Measurements from ENCODE around the gene SYNCRIP.
"Not testable (repeated sequence)": the region's sequence is repeated elsewhere in the genome, so short reads cannot be mapped to it uniquely, and the experiment has no call there.

DNA sequence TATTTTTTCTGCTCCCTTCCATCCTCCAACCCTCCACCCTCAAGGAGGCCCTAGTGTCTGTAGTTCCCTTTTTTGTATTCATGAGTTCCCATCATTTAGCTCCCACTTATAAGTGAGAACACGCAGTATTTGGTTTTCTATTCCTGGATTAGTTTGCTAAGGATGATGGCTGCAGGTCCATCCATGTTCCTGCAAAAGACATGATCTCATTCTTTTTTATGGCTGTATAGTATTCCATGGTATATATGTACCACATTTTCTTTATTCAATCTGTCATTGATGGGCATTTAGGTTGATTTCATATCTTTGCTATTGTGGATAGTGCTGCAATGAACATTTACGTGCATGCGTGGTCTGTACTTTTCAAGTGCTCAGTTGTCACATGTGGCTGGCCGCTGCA is 39.2 kb upstream of the SYNCRIP start:
- not testable (repeated sequence) for TF ChIP-seq POLR2A (IDR thresholded peaks at IDR 0.05)
- TF ChIP-seq, protein P1, sequence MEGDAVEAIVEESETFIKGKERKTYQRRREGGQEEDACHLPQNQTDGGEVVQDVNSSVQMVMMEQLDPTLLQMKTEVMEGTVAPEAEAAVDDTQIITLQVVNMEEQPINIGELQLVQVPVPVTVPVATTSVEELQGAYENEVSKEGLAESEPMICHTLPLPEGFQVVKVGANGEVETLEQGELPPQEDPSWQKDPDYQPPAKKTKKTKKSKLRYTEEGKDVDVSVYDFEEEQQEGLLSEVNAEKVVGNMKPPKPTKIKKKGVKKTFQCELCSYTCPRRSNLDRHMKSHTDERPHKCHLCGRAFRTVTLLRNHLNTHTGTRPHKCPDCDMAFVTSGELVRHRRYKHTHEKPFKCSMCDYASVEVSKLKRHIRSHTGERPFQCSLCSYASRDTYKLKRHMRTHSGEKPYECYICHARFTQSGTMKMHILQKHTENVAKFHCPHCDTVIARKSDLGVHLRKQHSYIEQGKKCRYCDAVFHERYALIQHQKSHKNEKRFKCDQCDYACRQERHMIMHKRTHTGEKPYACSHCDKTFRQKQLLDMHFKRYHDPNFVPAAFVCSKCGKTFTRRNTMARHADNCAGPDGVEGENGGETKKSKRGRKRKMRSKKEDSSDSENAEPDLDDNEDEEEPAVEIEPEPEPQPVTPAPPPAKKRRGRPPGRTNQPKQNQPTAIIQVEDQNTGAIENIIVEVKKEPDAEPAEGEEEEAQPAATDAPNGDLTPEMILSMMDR (IDR thresholded peaks at IDR 0.05): not testable (repeated sequence)

Measured in lower leg skin (tissue), 3 donors.